Stimulated activated CD8-positive, alpha-beta memory T cell treated with anti-CD3 and anti-CD28 coated beads, Interleukin-4, amount 100 ng/mL, for 24 hours (primary cell): ENCODE results near the gene WDR54.
A peak's percentile ranks its signal among the peaks of the same experiment; 100 is the strongest.
"Not testable (repeated sequence)": the region's sequence is repeated elsewhere in the genome, so short reads cannot be mapped to it uniquely, and the experiment has no call there.

Experiments used
- DNase-seq: peaks from one replicate; pipeline ENCODE4 v3.0.0-alpha.2; 2020; ENCODE audit warnings: low read depth

WDR54 gene

DNA sequence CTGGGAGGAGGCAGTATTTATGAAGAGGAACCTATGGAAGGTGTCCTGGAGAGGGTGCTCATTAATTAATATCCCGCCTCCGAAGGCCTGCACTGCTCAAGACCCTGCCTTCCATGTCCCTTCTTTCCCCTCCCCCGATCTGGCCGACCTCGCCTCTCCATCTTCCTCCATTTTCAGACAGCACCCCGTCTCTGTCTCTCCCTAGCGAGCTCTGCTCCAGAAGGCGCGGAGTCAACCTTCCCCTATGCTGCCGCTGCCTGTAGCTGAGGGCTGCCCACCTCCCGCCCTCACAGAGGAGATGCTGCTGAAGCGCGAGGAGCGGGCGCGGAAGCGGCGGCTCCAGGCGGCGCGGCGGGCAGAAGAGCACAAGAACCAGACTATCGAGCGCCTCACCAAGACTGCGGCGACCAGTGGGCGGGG is 35.6 kb downstream of the WDR54 start:
- DNase-seq: no peak

DNA sequence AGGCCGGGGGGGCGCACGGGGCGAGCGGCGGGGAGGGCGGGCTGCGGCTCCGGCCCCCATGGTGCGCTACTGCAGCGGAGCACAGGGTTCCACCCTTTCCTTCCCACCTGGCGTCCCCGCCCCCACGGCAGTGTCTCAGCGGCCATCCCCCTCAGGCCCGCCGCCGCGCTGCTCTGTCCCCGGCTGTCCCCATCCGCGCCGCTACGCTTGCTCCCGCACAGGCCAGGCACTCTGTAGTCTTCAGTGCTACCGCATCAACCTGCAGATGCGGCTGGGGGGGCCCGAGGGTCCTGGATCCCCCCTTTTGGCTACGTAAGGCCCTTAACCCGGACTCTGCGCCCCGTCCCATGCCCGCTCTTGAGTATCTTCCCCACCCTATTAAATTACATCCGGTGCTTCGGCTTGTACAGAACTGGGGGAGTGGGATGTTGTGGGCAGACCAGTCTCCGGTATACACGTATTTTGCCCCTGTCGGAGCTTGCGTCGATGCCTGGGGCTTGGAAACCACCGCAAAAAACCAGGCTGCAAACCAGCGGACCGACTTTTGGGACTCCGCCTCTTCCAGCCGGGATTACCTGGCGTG is 36.1 kb downstream of the WDR54 start:
- DNase-seq: peak; percentile 79

DNA sequence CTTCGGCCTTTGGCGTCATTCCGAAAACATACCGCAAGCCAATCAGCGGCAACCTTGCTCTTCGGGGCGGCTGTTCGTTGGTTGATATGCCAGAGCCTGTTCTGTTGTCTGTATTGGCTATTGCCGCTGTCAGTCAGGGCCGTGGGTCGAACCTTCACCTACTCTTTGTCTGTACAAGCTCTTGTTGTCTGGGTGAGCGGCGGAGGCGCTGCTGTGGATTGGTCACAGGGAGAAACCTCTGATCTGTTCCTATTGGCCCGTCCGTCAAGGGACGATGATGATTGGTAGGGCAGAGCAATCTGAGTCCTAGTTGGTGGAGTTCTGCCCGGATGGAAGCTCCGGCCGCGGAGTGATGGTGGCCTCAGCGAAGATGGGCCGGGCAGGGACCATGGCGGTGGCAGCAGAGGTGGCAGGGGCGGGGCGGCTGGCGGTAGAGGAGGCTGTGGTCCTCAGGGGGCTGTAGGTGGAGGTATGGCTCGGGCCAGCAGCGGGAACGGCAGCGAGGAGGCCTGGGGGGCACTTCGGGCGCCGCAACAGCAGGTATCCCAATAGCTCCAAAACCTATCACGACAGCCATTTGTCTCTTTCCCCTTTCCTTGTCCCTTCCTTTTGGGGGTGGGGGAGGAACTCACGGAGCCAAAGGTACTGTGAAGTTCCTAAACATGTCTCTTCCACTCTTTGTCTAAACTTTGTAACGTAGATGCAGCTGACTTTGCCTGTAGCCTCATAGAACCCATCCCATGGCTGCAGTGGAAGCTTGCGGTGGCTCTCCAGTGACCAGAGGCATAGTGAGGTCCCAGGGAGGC is 36.8 kb downstream of the WDR54 start, which contains the start of gene WBP1:
Gene WBP1, plus strand, starts transcription at position 307 of the 806 bp plus-strand sequence. Its CDS starts 165 bp downstream, at position 472.
- DNase-seq: peak; percentile 98

DNA sequence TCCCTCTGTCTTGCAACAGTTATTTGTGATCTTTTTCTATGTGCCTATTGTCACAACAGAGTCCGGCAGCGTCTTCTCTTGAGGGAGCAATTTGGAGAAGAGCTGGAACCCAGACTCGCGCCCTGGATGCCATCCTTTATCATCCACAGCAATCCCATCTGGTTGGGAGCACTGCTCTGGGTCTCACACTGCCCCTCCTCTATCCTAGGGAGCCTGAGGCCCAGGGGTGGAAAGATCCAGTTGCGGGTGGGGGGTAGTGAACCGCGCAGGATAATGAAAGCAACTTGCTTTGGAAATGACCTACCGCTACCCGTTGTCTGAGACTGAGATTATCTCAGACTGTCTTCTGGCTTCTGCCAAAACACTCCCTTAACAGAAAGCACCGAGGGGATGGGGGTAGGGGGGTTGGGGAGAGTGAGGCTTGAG is 37.4 kb downstream of the WDR54 start:
- DNase-seq: no peak

DNA sequence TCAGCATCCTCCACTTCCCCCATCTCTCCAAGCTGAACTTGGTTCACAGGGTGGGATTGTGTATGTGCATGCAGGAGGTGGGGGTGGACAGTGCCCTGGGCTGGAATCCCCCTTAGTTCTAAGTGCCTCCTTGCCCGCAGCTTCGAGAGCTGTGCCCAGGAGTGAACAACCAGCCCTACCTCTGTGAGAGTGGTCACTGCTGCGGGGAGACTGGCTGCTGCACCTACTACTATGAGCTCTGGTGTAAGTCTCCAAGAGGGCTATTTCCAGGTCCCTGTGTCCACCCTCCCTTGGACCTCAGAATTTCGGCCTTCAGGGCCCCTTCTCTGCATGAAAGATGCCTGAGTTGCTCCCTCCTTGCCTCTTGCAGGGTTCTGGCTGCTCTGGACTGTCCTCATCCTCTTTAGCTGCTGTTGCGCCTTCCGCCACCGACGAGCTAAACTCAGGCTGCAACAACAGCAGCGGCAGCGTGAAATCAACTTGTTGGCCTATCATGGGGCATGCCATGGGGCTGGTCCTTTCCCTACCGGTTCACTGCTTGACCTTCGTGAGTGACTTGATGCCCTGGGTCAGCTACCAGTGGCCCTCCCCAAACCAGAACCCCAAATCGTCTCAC is 38.1 kb downstream of the WDR54 start:
- DNase-seq: not testable (repeated sequence)

DNA sequence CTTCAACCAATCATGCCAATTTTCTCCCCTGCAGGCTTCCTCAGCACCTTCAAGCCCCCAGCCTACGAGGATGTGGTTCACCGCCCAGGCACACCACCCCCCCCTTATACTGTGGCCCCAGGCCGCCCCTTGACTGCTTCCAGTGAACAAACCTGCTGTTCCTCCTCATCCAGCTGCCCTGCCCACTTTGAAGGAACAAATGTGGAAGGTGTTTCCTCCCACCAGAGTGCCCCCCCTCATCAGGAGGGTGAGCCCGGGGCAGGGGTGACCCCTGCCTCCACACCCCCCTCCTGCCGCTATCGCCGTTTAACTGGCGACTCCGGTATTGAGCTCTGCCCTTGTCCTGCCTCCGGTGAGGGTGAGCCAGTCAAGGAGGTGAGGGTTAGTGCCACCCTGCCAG is 38.7 kb downstream of the WDR54 start:
- not testable (repeated sequence) for DNase-seq

DNA sequence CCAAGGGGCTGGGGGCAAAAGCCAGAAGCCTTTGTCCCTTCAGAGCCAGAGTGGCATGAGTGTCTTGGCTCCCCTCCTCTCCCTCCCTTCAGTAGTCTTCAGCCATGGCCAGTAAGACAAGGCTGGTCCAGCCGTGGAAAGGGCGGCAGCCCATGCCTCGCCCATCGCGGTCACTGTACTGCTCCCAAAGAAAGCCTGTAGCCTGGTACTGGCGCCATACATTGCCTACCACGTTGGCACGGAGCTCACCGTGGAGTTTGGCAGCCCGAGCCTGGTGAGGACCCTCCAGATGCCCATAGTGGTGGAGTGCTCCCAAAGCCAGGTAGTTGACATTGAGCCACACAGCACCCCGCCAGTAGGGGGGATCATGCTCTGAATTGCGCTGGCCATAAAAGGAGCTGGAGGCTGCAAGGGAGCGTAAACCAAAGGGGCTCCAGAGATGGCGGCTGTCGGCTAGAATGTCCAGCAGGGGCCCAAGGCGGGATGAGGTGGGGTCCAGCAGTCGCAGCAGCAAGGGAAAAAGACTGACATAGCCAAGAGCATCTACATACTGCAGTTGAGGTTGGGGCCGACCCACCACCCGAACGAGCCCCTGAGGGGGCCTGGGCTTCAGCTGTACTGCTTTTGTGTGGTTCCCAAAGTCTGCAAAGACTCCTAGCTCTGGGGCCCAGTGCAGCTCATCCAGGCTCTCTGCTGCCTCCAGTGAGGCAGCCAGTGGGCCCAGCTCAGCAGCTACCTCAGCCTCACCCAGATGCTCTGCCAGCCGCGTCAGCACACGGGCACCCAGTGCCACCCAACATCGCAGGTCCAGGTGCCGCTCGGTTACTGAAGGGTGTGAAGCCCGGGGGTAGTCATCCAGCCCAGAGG is 39.9 kb downstream of the WDR54 start:
- no peak for DNase-seq

DNA sequence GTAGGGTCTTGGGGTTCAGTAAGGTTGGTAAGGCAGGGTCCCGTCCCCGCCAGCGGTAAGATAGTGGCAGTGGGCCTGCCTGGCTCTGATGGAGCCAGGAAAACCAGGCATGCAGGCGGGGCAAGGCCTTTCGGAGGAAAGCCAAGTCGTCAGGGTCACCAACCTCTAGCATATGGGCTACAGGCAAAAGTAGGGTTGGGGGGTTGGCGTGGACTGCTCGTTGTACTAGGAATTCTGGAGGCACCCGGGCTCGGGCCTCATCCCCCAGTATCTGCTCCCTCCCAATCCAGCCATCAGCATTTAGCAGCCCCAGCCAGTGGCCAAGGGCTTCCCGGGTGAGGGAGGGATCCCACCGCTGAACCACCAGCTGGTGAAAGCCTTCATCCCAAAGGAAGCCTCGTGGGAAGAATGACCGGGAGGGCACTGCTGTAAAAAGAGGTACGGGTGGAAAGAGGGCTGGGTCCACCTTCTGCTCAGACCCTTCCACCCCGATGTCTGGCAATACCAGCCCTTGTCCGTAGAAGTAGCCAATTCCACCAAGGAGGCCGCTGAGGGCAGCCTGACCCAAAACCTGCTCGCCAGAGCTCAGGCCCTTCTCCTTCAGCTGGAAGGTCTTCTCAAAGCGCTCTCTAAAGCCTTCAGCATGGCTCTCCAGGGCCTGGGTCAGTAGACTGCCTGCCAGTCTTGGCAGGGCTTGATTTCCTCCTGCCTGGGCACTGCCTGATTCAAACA is 40.7 kb downstream of the WDR54 start:
- DNase-seq: no peak

DNA sequence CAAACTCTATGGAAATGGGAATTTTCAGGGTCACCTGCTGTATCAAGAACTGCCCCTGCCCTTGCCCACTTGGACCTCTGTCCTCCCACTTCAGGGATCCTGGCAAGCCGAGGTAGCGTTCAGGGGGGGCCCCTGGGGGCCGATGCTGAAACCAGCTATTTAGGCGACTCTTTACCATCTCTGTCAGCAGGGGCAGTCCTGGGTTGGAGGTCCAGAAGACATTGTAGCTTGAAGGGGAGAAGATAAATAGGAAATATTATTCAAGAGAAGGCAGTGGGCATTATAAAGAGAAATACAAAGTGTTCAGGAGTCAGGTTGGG is 41.2 kb downstream of the WDR54 start:
- no peak for DNase-seq

DNA sequence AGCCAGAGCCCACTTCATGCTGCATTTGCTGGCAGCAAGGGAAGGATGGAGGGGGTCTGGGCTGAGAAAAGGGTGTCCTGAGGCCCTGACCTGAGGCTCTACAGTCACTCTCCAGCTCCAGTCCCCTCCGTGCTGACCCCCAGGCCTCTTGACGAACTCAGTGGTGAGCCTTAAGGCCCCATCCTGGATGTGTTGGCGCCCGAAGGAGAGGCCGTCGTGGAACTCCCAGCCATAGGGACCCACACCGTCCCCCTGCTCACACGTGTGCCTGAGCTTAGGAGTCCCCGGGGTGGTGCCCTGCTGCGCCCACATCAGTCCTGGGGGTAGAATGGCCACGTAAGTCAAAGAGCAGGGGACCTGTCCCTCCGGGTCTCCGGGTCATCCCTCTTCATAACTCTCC is 42.9 kb downstream of the WDR54 start:
- no peak for DNase-seq

DNA sequence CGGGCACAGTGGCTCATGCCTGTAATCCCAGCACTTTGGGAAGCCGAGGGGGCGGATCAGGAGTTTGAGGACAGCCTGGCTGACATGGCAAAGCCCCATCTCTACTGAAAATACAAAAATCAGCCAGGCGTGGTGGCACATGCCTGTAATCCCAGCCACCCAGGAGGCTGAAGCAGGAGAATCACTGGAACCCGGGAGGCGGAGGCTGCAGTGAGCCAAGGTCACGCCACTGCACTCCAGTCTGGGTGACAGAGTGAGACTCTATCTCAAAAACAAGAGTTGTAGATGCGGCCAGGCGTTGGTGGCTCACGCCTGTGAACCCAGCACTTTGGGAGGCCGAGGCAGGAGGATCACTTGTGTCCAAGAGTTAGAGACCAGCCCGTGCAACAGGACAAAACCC is 49.2 kb downstream of the WDR54 start:
- DNase-seq: not testable (repeated sequence)

DNA sequence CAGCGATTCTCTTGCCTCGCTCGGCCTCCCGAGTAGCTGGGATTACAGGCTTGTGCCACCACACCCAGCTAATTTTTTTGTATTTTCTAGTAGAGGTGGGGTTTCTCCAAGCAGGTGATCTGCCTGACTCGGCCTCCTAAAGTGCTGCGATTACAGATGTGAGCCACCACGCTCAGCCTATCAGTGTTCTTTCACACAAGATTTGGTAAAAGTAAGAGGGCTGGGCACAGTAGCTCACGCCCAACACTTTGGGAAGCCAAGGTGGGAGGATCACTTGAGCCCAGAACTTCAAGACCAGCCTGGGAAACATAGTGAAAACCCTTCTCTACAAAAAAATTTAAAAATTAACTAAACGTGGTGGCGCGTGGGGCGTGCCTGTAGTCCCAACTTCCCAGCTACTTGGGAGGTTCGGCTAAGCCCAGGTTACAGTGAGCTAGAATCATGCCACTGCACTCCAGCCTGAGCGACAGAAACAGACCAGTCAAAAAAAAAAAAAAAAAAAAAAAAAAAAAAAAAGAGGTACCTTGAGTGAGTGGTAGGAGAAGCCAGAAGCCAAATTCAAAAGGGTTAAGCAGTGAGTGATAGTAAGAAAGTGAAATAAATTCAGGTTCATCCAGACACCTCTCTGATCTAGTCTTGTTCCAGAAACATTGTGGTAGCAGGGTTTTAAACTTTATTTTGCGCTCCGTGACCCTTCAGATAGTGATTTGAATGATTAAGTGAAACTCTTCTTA is 50.0 kb downstream of the WDR54 start:
- DNase-seq: no peak

DNA sequence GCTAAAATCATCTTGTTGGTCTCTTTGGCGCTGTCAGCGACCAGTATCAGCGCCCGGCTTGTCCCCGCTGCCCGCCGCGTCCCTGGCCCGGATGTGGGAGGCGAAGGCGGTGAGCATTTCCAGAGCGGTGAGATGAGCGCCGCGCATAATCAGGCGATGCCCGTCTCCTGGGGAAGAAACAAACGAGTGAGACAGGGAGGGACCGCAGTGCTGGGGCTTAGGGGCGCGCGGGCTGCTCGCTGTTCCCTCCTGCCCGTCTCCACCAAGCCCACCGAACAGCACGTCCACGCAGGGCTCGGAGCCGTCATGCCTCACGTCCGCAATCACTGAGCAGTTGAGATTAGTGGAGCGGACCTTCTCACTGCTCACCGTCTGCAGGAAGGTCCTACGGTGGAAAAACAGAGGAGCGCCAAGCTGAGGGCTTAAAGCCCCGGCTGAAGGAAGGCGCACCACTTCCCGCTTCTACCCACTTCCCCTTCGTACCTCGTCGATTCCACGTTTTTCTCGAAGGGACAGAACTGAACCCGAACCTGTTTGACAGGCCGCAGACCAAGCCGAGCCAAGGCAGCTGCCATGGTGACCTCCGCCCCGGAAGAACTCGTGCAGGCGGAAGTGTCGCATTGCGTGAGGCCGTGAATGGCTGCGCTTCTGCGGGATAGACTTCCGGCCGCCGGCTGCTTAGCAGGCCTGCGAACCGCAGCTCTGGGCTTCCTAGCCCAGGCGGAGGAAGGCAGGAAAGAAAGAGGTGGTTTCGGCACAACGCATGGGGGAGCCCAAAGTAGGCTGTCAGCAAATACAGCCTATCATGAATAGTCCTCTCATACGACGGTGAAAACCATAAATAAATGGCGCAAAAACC is 50.8 kb downstream of the WDR54 start, which contains the start of gene MRPL53:
Gene MRPL53, minus strand, starts transcription at position 595 of the 859 bp plus-strand sequence. Its CDS starts 20 bp downstream, at position 575.
- peak; percentile 92 for DNase-seq

DNA sequence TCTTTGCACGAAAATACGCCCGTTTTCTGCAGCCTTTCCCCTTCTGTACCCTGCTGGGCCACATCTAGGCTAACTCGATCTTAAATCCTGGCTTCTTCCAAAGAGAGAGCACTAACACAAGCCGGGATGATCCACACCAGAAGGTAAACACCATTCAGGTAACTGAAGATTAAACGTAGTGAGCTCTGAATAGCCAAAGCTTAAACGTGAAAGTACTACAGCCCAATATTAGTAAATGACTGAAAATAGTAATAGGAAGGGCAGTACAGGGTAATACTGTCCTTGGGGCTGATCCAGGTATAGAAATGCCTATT is 51.4 kb downstream of the WDR54 start:
- DNase-seq: no peak

DNA sequence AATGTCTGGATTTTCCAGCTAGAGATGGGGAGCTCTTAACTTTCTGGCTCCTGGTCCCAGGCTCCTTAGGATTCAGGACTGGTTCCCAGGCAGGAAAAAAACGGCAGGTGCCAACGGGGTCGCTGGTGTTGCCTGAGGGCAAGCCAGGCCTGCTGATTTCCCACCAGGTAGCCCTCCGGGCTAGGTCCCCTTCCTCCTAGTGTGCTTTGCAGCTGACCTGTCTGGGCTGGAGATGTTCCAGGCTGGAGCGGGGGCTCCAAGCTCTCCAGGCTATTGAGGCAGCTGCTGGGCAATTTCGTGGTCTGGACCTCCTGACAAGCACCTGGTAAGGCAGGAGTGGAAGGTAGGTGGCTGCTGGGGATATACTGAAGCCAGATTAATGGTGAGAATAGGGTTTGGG is 53.0 kb downstream of the WDR54 start:
- no peak for DNase-seq

DNA sequence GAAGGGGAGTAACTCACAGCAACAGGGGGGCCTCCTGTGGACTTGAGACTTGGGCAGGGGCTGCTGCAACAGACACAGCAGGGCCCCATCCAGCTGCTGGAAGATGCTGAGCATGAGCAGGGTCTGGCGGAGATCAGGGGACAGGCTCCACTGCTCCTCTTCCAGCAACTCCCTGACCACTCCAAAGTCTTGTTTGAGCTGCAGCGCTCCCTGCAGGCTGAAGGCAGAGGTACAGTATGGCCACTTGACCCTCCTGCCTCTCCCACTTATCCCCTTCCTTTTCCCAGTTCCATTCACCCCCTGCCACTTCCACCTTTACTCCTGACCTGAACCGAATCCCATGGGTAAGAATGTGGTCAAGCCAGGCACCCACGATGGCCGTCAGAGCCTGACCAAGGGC is 53.4 kb downstream of the WDR54 start:
- no peak for DNase-seq
